Lower leg skin (tissue), 4 donors: ENCODE data around the gene C1orf210. TPM values are rescaled to one million over a fixed set of nuclear protein-coding genes. Genes with fewer than 3 reads are reported as not detected.
A peak's percentile ranks its signal among the peaks of the same experiment; 100 is the strongest.

Source experiments
- DNase-seq, 2 donors: peaks; one replicate each; pipeline ENCODE4 v3.0.0-alpha.2; 2019; ENCODE audit warnings: low spot score in 2 of 2
- H3K4me3 ChIP-seq: fragments of 200-600 bp; sonication (generic); 2 replicates; pipeline ENCODE4 v1.5.1; 2017; ENCODE audit warnings: mild to moderate bottlenecking, low read depth; ENCODE audit not compliant: poor library complexity, severe bottlenecking
- POLR2A ChIP-seq, 2 donors: fragments of 450-650 bp; IDR thresholded peaks; one replicate each; pipeline ENCODE4 v1.6.1; 2016 to 2017; ENCODE audit warnings: antibody characterized with exemption in 2 of 2, mild to moderate bottlenecking in 1 of 2, moderate library complexity in 1 of 2
- WGBS, 2 donors: methylation state at CpG; one replicate each; pipeline ENCODE4 v1.1.5; 2018; 5-methylcytosine and 5-hydroxymethylcytosine counted together
- intact Hi-C: fragments of 100-400 bp; cut with DNase I; formaldehyde crosslinking; loops from one replicate; pipeline ENCODE4 v1.15.0; 2023; ENCODE audit warnings: low total_unique reads
- total RNA-seq, 4 donors: library from RNA; depleted of rRNA; stranded (reverse); fragments of >200 nt; gene quantifications; one replicate each; pipeline ENCODE4 v1.1.0, GENCODE V29; 2016
- TF ChIP-seq, protein P1 (sequence below), 3 donors: fragments of 450-650 bp; IDR thresholded peaks; one replicate each; pipeline ENCODE4 v1.5.1; 2016; ENCODE audit warnings: antibody characterized with exemption in 3 of 3, mild to moderate bottlenecking in 3 of 3, moderate library complexity in 2 of 3

C1orf210 gene
- total RNA-seq, 4 donors from 2014 or later, result 16.1 to 28.2 (median 25.4) TPM

DNA sequence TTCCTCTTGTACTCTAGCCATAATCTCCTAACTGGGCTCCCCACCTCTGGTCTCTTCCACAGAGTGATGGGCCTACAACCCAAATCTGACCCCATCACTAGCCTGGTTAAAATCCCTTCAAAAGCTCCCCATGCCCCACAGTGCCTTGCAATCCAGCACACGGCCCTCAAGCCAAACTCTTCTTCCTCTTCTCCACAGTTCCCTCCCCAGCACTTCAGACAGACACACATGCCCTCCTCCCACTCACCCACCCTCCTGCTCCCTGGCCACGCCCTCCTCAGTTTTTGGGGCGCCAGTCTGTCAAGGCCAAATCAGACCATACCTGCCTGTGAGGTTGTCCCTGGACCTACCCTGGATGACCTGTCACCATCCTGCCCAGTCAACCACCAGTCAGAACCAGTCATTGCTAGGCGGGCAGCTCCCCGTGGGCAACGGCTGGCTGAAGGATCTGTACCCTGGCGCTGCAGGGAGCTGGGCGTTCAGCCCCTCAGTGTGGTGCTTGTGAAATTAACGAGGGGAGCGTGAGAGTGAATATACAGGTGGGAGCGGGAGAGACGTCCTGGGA lies 753 bp downstream of the C1orf210 start:
- intact Hi-C loops, result no loop called here
- H3K4me3 ChIP-seq, result no peak overlapping the region
- DNase-seq, result peak in 1 of 2 donors; percentile 65
- TF ChIP-seq, protein P1, sequence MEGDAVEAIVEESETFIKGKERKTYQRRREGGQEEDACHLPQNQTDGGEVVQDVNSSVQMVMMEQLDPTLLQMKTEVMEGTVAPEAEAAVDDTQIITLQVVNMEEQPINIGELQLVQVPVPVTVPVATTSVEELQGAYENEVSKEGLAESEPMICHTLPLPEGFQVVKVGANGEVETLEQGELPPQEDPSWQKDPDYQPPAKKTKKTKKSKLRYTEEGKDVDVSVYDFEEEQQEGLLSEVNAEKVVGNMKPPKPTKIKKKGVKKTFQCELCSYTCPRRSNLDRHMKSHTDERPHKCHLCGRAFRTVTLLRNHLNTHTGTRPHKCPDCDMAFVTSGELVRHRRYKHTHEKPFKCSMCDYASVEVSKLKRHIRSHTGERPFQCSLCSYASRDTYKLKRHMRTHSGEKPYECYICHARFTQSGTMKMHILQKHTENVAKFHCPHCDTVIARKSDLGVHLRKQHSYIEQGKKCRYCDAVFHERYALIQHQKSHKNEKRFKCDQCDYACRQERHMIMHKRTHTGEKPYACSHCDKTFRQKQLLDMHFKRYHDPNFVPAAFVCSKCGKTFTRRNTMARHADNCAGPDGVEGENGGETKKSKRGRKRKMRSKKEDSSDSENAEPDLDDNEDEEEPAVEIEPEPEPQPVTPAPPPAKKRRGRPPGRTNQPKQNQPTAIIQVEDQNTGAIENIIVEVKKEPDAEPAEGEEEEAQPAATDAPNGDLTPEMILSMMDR (IDR thresholded peaks at IDR 0.05), result no peak
- 79% methylated on average over 12 of the region's 12 CpGs for WGBS, 2 donors

DNA sequence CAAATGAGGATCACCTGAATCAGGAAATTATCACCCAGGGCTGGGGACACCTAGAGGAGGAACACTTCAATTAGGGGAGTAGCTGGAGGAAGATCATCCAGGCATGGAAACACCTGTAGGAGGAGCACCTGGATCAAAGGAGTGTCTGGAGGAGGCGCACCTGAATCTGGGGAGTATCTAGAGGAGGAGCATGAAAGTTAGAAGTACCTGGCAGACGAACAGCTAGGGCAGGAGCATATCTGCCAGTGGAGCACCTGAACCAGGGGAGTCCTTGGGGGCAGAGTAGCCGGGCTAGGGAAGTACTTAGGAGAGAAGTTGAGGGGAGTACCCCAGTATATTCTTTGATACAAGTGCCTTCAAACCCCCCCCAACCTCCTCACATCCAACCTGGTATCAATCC lies 1.3 kb downstream of the C1orf210 start:
- no peak for TF ChIP-seq POLR2A (IDR thresholded peaks at IDR 0.05)
- TF ChIP-seq, protein P1 (IDR thresholded peaks at IDR 0.05), result no peak

DNA sequence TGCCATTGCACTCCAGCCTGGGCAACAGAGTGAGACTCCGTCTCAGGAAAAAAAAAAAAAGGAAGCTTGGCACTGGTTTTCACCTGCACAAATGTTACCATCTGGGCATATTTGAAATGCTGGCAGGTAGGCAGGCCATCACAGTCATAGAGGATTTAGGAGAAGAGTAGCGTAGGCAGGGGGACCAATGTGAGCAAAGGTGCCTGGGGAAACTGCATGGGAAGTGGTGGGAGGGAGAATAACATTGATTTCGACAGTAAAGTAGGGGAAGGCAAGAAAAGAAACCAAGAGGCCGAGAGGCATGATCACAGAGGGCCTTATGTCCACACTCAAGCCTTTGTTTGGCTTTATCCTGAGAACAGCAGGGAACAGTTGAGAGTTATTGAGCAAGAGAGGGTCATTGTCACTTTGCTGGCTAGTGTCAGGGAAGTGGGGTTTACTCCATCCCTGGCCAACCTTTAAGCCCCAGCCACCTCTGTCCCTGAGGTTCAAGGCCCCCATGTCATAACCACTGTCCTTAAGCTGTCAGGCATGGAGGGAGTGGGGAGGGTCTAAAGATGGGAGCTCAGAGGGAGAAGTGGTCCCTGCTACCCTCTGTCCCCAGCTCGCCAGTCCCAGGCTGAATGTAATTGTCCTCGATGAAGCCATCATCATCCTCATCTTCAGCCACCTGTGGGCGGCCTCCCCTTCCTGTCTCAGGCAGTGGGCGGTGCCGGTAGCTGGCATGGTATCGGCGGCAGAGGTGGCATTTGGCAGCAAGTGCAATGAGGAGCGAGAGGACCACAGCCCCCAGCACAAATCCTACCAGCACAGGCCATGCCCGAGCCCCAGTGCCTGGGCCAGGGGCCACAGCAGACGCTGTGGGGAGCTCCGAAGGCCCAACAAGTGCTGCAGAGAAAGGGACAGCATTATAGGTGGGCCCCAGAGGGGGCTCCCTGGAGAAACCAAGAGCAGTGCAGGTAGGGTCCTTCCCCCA lies 2.9 kb downstream of the C1orf210 start:
- WGBS, 2 donors, result 89 to 93% methylated on average over 14 to 15 of the region's 15 CpGs
- TF ChIP-seq, protein P1 (IDR thresholded peaks at IDR 0.05), result no peak
- no peak for TF ChIP-seq POLR2A (IDR thresholded peaks at IDR 0.05)
- intact Hi-C loops, result no loop called here
- H3K4me3 ChIP-seq, result no peak overlapping the region
- peak in 1 of 2 donors; percentile 85 for DNase-seq

More for the DNA sequence above, 1.3 kb downstream of the C1orf210 start:
- 78 to 89% methylated on average over 3 of the region's 3 CpGs for WGBS, 2 donors
- intact Hi-C loops, result no loop called here
- peak in 1 of 2 donors; percentile 45 for DNase-seq
- H3K4me3 ChIP-seq, result no peak overlapping the region

DNA sequence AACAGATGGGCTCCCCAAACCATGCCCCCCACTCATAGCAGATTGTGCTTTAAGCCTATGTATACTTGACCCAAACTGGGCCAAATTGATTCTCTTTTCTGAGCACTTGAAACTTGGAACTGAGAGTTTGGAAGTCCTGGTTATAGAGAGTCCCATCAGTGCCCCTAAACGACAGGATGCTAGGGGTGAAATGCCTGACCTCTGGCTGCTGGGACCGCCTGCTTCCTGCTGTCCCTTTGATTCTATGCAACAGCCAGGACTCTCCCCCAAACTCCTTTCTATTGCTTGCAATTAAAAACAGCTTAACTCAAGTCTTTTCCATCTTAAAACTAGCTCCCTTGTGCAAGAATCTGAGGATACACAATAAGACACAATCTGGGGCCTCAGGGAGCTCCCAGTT lies 4.7 kb downstream of the C1orf210 start:
- TF ChIP-seq, protein P1 (IDR thresholded peaks at IDR 0.05), result no peak
- no peak for TF ChIP-seq POLR2A (IDR thresholded peaks at IDR 0.05)
- DNase-seq, result no peak
- intact Hi-C loops, result no loop called here
- no peak overlapping the region for H3K4me3 ChIP-seq
- WGBS, 2 donors, result 55 to 58% methylated on average over 2 of the region's 2 CpGs

DNA sequence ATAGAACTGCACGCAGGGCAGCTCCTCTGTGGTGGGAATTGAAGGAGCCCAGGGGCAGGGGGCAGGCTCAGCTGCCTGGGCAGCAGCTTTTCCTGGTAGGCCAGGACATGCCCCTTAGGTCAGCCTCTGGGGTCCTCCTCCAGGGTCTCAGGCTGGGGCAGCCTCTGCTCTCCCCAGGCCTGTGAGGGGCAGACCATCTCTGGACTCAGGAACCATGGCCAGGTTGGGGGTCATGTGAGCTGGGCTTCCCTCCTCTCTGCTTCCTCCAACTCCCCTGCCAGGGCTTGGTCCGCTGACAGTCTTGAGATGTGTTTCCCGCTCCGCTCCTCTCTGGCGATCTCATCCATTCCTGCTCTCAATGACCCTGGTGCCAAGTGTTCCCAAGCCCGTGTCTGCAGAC lies 5.7 kb downstream of the C1orf210 start:
- TF ChIP-seq, protein P1 (IDR thresholded peaks at IDR 0.05), result no peak
- no peak for TF ChIP-seq POLR2A (IDR thresholded peaks at IDR 0.05)
- DNase-seq, result peak in 1 of 2 donors; percentile 70
- intact Hi-C loops, result no loop called here
- 90 to 97% methylated on average over 5 to 6 of the region's 6 CpGs for WGBS, 2 donors
- H3K4me3 ChIP-seq, result no peak overlapping the region
